ENCODE measurements around the gene MIA2. TPM values are rescaled to one million over a fixed set of nuclear protein-coding genes. Genes with fewer than 3 reads are reported as not detected.

Gene MIA2
- total RNA-seq, 1 experiment from 2014 or later = 15.0 TPM

GRCh38 chr14:39432179-39432618 lies 198.5 kb downstream of the MIA2 start, which contains the start of gene FBXO33:
Gene FBXO33, minus strand, starts transcription at chr14:39432433. Its CDS starts 271 bp downstream, at chr14:39432162.
- Histone ChIP-seq H3K9ac (ENCODE audit: extremely low read depth, insufficient read length, low read length) (peak within 1 kb of the TSS; percentile 96), H3K79me1 (ENCODE audit: insufficient read depth, low read depth, low read length, poor library complexity, severe bottlenecking) (no peaks in the 10 kb centered on the region), H3K79me2 (ENCODE audit: insufficient read depth, low read length) (no peaks in the 10 kb centered on the region), H3K4me1 (ENCODE audit: insufficient read depth, low read length) (no peaks in the 10 kb centered on the region), H3K56ac (ENCODE audit: insufficient read length, low read depth, low read length) (no peak within 1 kb of the TSS), H4K8ac (replicated peaks; ENCODE audit: insufficient read length, low read depth, low read length) (no peak within 1 kb of the TSS), H4K5ac (ENCODE audit: insufficient read length, low read depth, low read length) (peak within 1 kb of the TSS; percentile 37), H3K4me2 (ENCODE audit: insufficient read depth, insufficient read length, low read length) (peak within 1 kb of the TSS; percentile 87), H3K14ac (ENCODE audit: insufficient read depth, low read length) (peak within 1 kb of the TSS; percentile 99), H3K18ac (ENCODE audit: insufficient read length, low read depth, low read length) (peak within 1 kb of the TSS; percentile 100), H3K9me3 (ENCODE audit: control insufficient read depth, low read depth, low read length) (no peaks in the 10 kb centered on the region), H3K27me3 (ENCODE audit: insufficient read depth, low read length) (no peaks in the 10 kb centered on the region), H2BK5ac (ENCODE audit: insufficient read length, low read length) (peak within 1 kb of the TSS; percentile 98), H3T11ph (ENCODE audit: low read length) (no peak within 1 kb of the TSS), H4K20me1 (ENCODE audit: control insufficient read depth, insufficient read depth, insufficient read length) (no peaks in the 10 kb centered on the region), H2BK120ac (ENCODE audit: low read depth, low read length, poor library complexity, severe bottlenecking) (peak within 1 kb of the TSS; percentile 81), H2BK15ac (ENCODE audit: low read depth, low read length) (no peak within 1 kb of the TSS), H3K23ac (ENCODE audit: insufficient read length, low read depth, low read length) (no peak within 1 kb of the TSS), H2AK5ac (ENCODE audit: insufficient read length, low read length) (no peak within 1 kb of the TSS), H3K4ac (ENCODE audit: low read depth, low read length) (no peak within 1 kb of the TSS), H2AFZ (ENCODE audit: low read length) (no peak within 1 kb of the TSS), H3K23me2 (ENCODE audit: insufficient read length, low read depth, low read length, poor library complexity, severe bottlenecking) (peaks cover 15% of the 10 kb centered on the region), H2BK20ac (ENCODE audit: low read depth, low read length, poor library complexity, severe bottlenecking) (no peak within 1 kb of the TSS), H4K91ac (ENCODE audit: insufficient read length, low read depth, low read length) (no peak within 1 kb of the TSS), H3K27ac (ENCODE audit: insufficient read length, low read depth, low read length) (peak within 1 kb of the TSS; percentile 60), H2BK12ac (ENCODE audit: insufficient read length, low read depth, low read length) (no peak within 1 kb of the TSS)
- no peaks in the 10 kb centered on the region for H3K27me3 Mint-ChIP-seq (ENCODE audit: low read depth)
- H3K36me3 Mint-ChIP-seq (ENCODE audit: insufficient read depth in 1 of 3, low read depth in 3 of 3) = no peaks in the 10 kb centered on the region; a peak in 1 of 7 replicates
- peak within 1 kb of the TSS; percentile 100 for H3K27ac Mint-ChIP-seq
- peak; percentile 98 for DNase-seq
- TF ChIP-seq CTCF (conservative IDR thresholded peaks at IDR 0.05) = no peak
- WGBS (ENCODE audit: extremely low coverage, insufficient read length, low lambda C conversion rate) = no CpG with 5 or more reads among the region's 47 CpGs
- H3K4me1 Mint-ChIP-seq = peaks cover 17 to 18% of the 10 kb centered on the region in 2 experiments
- H3K4me3 Mint-ChIP-seq = peak within 1 kb of the TSS; percentile 97 to 99
- no peaks in the 10 kb centered on the region for H3K9me3 Mint-ChIP-seq
